HG03439 (cell line): ENCODE measurements around the gene CUL7.
A peak's percentile ranks its signal among the peaks of the same experiment; 100 is the strongest.
"Not testable (repeated sequence)": the region's sequence is repeated elsewhere in the genome, so short reads cannot be mapped to it uniquely, and the experiment has no call there.

Experiments
- ATAC-seq: cut with Tn5 transposase; IDR thresholded peaks from one replicate; pipeline ENCODE4 v1.9.1; 2021; ENCODE audit warnings: mild to moderate bottlenecking, moderate library complexity; ENCODE audit not compliant: unreplicated experiment

Gene CUL7

GRCh38 chr6:43053545-43054205 lies at the start of gene CUL7:
TSS of gene CUL7 (minus strand) at chr6:43053851. CDS start at chr6:43052788, 1,063 bp downstream.
- ATAC-seq = peak; percentile 78

DNA sequence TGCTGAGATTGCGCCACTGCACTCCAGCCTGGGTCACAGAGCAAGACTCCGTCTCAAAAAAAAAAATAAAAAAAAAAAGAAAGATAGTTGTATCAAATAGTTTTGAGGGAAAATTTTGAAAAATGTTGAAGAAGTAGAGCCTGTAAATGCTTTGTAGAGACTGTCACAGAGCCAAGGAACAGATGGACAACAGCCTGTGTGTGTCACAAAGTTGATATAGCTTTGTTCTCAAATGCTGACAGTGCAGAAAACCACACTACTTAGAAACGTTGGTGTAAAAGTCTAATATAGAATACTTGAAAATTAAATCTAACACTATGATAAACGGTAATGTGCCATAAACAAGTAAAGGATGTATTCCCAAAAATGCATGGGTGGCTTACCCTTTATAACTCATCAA lies 47.8 kb upstream of the CUL7 start:
- no peak for ATAC-seq

GRCh38 chr6:43097502-43097901 lies 43.9 kb upstream of the CUL7 start:
- no peak for ATAC-seq

- no peak for ATAC-seq
These were observed 43.4 kb upstream of the CUL7 start for GRCh38 chr6:43097098-43097489.

DNA sequence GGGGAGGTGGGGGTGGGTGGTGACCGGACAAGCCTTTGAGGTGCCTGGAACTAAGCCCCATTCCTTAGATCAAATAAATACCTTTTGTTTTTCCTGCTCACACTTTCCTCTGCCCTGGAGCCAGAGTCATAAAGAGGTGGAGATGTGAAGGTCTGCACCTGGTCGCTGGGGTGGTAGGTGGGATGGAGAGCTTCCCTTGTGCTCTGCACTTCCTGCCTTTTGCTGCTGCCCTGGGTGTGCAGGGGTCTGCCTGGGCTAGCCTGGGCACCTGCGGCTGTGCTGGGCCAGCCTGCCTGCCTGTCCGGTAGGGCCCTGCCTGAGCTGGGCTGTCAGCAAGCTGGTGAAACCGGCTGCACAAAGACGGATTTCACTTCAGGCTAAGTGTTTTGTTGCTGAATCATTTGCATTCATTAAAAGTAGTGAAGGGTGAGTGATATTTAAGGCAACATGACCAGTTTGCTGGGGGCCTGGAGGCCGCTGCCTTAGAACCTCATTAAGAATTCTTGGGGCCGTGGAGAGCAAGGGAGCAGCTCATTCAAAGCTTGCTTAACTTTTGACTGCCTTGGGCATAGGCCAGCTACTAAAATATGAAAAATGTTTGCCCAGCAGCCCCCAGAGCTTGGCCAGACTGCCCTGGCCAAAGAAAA lies 42.9 kb upstream of the CUL7 start:
- no peak for ATAC-seq

GRCh38 chr6:43095939-43096338 lies 42.3 kb upstream of the CUL7 start:
- ATAC-seq = no peak

GRCh38 chr6:43093436-43094289 lies 40.0 kb upstream of the CUL7 start:
- ATAC-seq = no peak

DNA sequence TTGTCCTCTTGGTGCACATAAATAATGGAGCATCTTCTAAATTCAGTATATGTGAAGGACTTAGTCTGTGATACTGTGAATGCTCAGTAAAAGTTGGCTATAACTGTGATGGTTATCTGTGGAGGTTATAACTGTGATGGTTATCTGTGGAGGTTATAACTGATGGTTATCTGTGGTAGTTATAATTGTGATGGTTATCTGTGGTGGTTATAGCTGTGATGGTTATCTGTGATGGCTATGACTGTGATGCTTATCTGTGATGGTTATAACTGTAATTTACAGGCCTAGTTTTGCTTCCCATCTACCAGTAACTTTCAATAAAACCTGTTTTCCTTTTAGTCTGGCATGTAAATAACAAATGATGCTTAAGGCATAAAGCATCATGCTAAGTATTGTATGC lies 39.0 kb upstream of the CUL7 start:
- ATAC-seq = no peak

- ATAC-seq = no peak
These were observed 37.9 kb upstream of the CUL7 start for GRCh38 chr6:43091436-43091991.

DNA sequence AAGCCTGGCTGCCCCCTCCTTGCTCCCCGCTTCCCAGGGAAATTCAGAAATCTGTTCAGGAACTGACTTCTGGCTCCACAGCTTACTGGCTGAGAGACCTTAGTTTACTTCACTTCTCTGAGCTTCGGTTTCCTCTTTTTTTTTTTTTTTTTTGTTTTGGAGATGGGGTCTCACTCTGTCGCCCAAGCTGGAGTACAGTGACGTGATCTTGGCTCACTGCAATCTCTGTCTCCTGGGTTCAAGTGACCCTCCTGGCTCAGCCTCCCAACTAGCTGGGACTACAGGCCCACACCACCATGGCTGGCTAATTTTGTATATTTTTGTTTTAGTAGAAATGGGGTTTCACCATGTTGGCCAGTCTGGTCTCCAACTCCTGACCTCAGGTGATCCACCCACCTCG lies 37.4 kb upstream of the CUL7 start:
- no peak for ATAC-seq

DNA sequence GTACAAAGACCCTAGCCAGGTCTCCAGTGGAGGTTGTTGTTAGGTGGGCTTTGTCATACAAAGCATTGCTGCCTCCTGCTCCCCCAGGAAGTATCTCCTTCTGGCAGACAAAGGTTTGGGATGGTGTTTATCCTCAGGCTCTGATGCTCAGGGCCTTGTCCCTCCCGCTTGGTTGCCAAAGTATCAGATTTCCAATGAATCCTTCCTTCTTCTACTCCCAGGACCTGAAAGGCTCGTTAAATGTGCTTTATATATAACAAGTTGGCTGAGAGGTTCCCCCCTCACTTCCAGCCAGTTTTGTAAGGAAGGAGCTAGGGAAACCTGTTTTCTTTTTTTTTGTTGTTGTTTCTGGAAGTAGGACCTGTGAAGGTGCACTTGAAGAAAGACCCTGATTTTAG lies 36.9 kb upstream of the CUL7 start:
- no peak for ATAC-seq

DNA sequence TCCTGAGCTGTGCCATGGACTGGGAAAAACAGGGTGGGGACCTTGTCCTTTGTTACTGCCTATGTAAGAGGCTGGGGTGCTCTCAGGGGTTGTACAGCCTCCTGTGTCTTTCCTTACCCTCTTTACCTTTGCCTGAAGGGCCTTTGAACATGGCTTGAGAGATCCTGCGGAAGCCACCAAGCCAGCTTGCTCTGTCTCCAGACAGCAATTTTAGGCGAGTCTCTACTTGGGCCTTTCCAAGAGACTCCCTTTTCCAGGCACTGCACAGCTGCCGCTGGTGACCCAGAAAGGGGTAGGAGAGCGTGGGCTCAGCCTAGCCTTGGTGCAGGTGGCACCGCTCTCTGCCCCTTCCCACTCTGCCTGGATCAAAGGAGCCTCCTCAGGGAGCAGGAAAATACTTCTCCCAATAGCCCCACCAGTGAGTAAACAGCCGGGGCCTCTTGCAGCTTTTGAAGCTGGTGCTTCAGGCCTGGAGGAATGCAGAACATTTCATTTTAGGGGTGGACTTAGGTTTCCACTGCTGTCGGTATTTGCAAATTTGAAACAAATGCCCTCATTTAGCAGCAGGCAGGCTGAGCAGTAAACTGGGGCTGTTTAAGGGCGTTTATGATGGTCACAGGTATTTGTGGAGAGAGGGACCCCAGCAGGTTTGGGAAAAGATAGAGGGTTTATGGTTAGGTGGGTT lies 36.4 kb upstream of the CUL7 start:
- no peak for ATAC-seq

- no peak for ATAC-seq
These were observed 35.8 kb upstream of the CUL7 start for GRCh38 chr6:43089467-43089866.

DNA sequence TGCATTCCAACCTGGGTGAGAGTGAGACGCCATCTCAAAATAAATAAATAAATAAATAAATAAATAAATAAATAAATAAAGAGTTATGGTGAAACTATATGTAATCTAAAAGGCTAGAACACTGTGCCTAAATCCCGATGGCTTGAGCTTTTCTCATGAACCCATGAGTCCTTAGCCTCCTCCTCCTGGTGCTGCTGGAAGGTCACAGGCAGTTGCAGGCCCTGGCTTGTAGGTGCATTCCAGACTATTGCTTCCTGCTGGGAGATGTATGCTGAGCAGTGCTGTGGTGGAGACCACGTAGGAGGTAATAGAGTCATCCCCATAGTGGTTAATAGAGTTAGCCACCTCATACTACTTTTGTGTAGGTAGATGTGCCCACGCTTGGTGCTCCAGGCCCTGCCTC lies 35.0 kb upstream of the CUL7 start:
- no peak for ATAC-seq

DNA sequence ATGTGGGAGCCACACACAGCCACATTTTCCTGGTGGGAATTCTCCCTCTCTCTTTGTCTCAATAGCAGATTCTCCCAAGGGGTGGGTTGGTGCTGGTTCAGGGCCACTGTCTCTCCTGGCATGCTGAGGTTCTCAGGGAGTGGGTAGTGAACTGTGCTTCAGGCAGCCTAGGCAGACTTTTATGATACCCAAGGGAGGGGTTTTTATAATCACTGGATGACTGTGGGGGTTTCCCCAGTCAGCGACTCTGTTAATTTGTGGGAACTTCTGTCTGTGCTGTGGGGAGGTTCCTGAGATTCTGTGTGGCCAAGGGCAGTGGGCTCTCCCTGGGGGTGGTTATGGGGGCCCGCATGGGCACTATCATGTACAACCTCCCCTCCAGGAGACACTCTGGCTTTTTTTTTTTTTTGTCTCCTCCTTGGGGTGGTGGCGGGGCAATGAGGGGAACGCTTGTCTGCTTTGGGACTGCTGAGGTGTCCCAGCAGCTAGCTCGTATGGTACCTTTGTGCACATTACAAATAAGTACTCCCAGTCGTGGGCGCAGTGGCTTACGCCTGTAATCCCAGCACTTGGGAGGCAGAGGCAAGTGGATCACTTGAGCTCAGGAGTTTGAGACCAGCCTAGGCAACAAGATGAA lies 32.5 kb upstream of the CUL7 start:
- no peak for ATAC-seq

DNA sequence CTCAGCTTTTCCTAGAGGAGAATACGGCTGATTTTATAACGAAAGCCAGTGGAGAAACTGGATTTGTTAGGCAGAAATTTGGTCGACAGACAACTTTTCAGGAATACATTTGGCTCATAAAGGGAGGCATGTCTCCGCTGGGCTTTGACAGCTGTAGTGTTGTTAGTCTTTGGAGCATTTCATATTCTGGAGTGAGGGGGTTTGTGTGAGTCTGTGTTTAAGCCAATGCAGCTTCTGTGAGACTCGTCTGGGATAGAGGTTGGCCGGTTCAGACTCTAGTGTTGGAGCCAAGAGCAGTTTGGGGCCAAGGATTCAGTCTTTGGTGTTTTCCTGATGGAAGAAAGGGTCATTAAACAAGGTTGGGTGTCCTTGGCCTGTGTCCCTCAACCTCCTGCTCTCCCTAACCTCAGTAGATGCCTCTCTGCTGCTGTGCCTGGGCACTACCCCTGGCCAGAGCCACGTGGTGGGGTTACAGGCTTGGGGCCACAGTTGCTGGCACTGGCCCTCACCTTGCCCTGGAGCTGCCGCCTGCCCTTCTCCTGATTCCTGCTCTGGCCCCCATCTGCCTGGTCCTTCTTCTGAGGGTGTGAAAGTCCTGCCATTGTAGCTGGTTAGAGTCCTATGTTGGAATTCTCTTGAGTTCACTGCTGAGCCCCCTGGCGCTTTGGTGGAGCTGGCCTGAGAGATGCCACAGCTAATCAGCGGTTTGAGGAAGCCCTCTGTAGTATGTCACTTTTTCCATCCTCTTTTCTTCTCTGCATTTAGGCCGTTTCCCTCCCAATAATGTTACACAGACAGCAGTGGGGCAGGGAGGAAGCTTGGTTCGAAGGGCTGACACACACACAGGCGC lies 29.4 kb upstream of the CUL7 start:
- ATAC-seq = no peak

DNA sequence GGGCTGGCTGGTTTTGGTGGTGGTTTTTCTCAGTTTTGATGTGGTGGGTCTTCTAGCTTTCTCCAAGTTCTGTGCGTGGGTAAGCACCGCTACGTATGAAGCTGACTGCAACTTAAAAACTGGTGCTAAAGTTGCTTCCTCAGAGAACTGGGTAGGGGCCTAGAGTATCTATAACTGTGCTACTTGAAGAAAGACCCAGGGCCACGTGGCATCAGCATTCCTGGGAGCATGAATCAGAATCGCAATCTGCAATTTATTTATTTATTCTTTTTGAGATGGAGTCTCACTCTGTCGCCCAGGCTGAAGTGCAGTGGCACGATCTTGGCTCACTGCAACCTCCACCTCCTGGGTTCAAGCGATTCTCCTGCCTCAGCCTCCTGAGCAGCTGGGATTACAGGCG lies 28.3 kb upstream of the CUL7 start:
- ATAC-seq = not testable (repeated sequence)

DNA sequence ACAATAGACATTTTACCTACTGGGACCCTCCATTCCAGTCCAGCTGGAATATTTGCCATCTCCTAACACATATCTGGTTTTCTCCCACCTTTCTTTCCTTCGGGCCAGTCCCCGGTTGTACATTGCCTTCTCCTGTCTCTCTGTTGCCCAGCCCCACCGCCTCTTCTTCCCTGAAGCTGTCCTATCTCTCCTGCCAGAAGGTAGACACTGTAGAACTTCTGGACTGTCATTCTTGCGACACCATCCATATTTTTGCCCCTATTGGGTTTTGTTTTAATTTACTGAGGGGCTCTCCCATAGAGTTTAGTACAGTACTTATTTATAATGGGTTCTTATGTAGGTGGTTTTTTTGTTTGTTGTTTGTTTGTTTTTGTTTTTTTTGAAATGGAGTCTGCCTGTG lies 27.4 kb upstream of the CUL7 start:
- no peak for ATAC-seq

- ATAC-seq = no peak
These were observed 25.0 kb upstream of the CUL7 start for GRCh38 chr6:43078691-43079090.
